ENCODE data around the gene RUFY1.

DNA sequence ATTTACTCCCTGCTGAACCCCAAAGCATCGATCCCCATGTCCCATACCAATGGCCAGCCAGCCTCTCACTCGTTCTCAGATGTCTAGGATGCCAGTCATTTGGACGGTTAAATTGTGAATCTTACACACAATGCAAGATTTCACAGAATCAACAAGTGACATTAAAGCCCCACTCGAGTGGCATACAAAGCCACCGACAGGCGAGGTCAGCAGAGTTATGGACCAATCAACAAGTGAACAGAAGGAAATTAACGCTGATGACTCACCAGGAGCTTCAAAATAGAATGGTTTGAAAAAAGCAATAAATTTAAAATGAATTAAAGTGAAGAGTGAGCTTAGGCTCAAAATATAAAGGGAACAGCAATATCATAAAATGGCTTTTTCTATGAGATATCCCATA is 8.2 kb upstream of the RUFY1 start:
- no peak for TF ChIP-seq POLR2AphosphoS5 (IDR thresholded peaks at IDR 0.05; ENCODE audit: low read depth, low read length)
- TF ChIP-seq POLR2A (IDR thresholded peaks at IDR 0.05; ENCODE audit: low read depth, low read length): no peak
